A673 (cell line): ENCODE data around the gene NEIL1. TPM values are rescaled to one million over a fixed set of nuclear protein-coding genes. Genes with fewer than 3 reads are reported as not detected.
"Not testable (repeated sequence)": the region's sequence is repeated elsewhere in the genome, so short reads cannot be mapped to it uniquely, and the experiment has no call there.

Experiments
- BruUV-seq: library from RNA; stranded (reverse); fragments of 400-500 nt; replicated peaks from 2 replicates; lab custom pipeline; 2021; lab: Mats Ljungman, UMichigan
- CTCF ChIA-PET: fragments of 300-600 bp; sonication (Branson Sonifier 250); formaldehyde crosslinking; loops from one replicate; lab custom pipeline; 2022; ENCODE audit warnings: antibody characterized with exemption; lab: Charles Lee
- POLR2A ChIA-PET: fragments of 300-600 bp; sonication (Branson Sonifier 250); formaldehyde crosslinking; loops from one replicate; lab custom pipeline; 2022; ENCODE audit warnings: antibody characterized with exemption; ENCODE audit not compliant: low non-redundant PET; lab: Charles Lee
- DNase-seq: peaks from one replicate; pipeline ENCODE4 v3.0.0-alpha.2; 2015; ENCODE audit warnings: low spot score
- H3K27ac ChIP-seq: fragments of 200-600 bp; sonication (generic); 2 replicates; pipeline ENCODE4 v1.5.1; 2016; ENCODE audit warnings: mixed run types, low read depth, mild to moderate bottlenecking, mixed read lengths, antibody characterized with exemption, low read length; ENCODE audit not compliant: poor library complexity, severe bottlenecking
- H3K27me3 ChIP-seq: fragments of 200-600 bp; sonication (generic); replicated peaks from 2 replicates; pipeline ENCODE4 v1.6.1; 2017; ENCODE audit warnings: mixed run types, low read depth, mild to moderate bottlenecking, mixed read lengths, antibody characterized with exemption, low read length; ENCODE audit not compliant: insufficient read depth, poor library complexity
- H3K36me3 ChIP-seq: fragments of 200-600 bp; sonication (generic); 2 replicates; pipeline ENCODE4 v1.6.1; 2016; ENCODE audit warnings: mixed run types, mild to moderate bottlenecking, mixed read lengths, antibody characterized with exemption, low read length; ENCODE audit not compliant: insufficient read depth, poor library complexity, severe bottlenecking
- H3K4me1 ChIP-seq: fragments of 200-600 bp; sonication (generic); 2 replicates; pipeline ENCODE4 v1.6.1; 2017; ENCODE audit warnings: mixed run types, mild to moderate bottlenecking, mixed read lengths, antibody characterized with exemption, low read length; ENCODE audit not compliant: insufficient read depth, poor library complexity, severe bottlenecking
- H3K4me3 ChIP-seq: fragments of 200-600 bp; sonication (generic); 2 replicates; pipeline ENCODE4 v1.5.1; 2016; ENCODE audit warnings: low read depth, mixed run types, mild to moderate bottlenecking, mixed read lengths, low read length; ENCODE audit not compliant: poor library complexity, severe bottlenecking
- H3K9me3 ChIP-seq: fragments of 200-600 bp; sonication (generic); 2 replicates; pipeline ENCODE4 v1.6.1; 2016; ENCODE audit warnings: mixed run types, low read depth, mild to moderate bottlenecking, mixed read lengths, antibody characterized with exemption, low read length; ENCODE audit not compliant: poor library complexity, severe bottlenecking
- EZH2 ChIP-seq: fragments of 200-600 bp; sonication (generic); IDR thresholded peaks from 2 replicates; pipeline ENCODE4 v1.6.1; 2017; ENCODE audit warnings: borderline replicate concordance, low read depth, mild to moderate bottlenecking, mixed read lengths, antibody characterized with exemption, low read length; ENCODE audit not compliant: poor library complexity, severe bottlenecking
- intact Hi-C: fragments of 100-400 bp; cut with micrococcal nuclease; formaldehyde crosslinking; loops from one replicate; pipeline ENCODE4 v1.10.0; 2022; ENCODE audit not compliant: unreplicated experiment
- total RNA-seq: library from RNA; stranded (reverse); gene quantifications from 2 replicates; pipeline ENCODE4 v1.2.3, GENCODE V29; 2021
- TF ChIP-seq, protein P1 (sequence below): fragments of 300-800, 200-600 bp; sonication (generic); conservative IDR thresholded peaks from 2 replicates; pipeline ENCODE4 v1.5.1; 2017; ENCODE audit warnings: low read depth, mild to moderate bottlenecking, antibody characterized with exemption, low read length, moderate library complexity, mixed read lengths

NEIL1 gene
- total RNA-seq, 1 experiment from 2014 or later, result 3.8 TPM

DNA sequence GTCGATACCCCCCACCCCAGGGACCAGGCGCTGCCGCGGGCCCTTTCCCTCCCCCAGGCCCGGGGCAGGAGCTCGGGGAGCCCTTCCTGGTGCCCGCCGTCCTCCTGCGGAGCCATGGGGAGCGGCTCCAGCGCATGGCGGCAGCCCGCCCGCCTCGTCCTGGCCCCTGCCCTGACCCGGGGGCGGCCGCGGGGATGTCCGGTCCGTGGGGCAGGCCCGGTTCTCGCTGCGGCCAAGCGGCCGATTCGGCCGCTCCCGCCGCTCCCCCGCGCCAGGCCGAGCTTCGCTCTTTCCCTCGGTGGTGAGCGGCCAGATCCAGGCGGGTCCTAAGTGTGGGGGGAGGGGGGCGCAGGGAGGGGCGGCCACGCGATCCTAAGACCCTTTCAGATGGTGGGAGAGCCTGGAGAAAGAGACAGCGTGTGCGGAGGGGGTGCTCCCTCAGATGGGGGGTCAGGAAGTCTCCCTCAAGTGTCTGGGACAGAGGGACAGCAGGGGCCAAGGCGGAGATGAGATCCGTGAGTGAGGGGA lies 1.3 kb downstream of the NEIL1 start:
- H3K9me3 ChIP-seq, result no peaks in the 10 kb centered on the region
- BruUV-seq, result no TSS peak
- CTCF ChIA-PET, result no interaction called here
- H3K4me1 ChIP-seq, result peaks cover 6% of the 10 kb centered on the region
- peak overlapping the region; percentile 74 for H3K27ac ChIP-seq
- no peak for DNase-seq
- peak overlapping the region; percentile 94 for H3K4me3 ChIP-seq
- TF ChIP-seq, protein P1, sequence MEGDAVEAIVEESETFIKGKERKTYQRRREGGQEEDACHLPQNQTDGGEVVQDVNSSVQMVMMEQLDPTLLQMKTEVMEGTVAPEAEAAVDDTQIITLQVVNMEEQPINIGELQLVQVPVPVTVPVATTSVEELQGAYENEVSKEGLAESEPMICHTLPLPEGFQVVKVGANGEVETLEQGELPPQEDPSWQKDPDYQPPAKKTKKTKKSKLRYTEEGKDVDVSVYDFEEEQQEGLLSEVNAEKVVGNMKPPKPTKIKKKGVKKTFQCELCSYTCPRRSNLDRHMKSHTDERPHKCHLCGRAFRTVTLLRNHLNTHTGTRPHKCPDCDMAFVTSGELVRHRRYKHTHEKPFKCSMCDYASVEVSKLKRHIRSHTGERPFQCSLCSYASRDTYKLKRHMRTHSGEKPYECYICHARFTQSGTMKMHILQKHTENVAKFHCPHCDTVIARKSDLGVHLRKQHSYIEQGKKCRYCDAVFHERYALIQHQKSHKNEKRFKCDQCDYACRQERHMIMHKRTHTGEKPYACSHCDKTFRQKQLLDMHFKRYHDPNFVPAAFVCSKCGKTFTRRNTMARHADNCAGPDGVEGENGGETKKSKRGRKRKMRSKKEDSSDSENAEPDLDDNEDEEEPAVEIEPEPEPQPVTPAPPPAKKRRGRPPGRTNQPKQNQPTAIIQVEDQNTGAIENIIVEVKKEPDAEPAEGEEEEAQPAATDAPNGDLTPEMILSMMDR, result no peak
- TF ChIP-seq EZH2, result no peak
- POLR2A ChIA-PET, result interaction anchor here (0.6 kb wide), 1 partner anchor 18 kb away, joined by 7 read pairs; no protein-coding TSS in a partner anchor
- H3K27me3 ChIP-seq, result no peaks in the 10 kb centered on the region
- H3K36me3 ChIP-seq, result no peaks in the 10 kb centered on the region
- intact Hi-C loops, result no loop called here

DNA sequence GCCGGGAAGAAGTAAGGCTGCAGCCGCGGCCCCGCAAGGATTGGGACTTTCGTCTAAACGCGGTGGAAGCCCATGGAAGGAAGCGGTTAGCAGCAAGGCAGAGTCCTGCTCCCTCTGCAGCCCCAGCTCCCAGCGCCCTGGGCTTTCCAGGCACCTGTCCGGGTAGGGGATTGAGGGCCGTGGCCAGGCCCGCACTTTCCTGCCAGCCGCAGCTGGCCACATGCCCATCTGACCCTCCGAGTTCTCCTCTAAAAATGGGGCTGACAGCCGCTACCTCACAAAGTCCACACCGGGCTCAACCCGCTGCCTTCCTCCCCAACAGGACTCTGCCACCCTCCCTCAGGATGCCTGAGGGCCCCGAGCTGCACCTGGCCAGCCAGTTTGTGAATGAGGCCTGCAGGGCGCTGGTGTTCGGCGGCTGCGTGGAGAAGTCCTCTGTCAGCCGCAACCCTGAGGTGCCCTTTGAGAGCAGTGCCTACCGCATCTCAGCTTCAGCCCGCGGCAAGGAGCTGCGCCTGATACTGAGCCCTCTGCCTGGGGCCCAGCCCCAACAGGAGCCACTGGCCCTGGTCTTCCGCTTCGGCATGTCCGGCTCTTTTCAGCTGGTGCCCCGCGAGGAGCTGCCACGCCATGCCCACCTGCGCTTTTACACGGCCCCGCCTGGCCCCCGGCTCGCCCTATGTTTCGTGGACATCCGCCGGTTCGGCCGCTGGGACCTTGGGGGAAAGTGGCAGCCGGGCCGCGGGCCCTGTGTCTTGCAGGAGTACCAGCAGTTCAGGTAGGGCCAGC lies 1.9 kb downstream of the NEIL1 start:
- Histone ChIP-seq H3K4me1 (peaks cover 6% of the 10 kb centered on the region), H3K4me3 (peak overlapping the region; percentile 94), H3K9me3 (no peaks in the 10 kb centered on the region), H3K36me3 (no peaks in the 10 kb centered on the region), H3K27ac (peak overlapping the region; percentile 74), H3K27me3 (no peaks in the 10 kb centered on the region)
- ChIA-PET CTCF (no interaction called here), POLR2A (no interaction called here)
- DNase-seq, result peak; percentile 23
- intact Hi-C loops, result no loop called here
- no peak for TF ChIP-seq EZH2
- TF ChIP-seq, protein P1, result no peak
- BruUV-seq, result no TSS peak

DNA sequence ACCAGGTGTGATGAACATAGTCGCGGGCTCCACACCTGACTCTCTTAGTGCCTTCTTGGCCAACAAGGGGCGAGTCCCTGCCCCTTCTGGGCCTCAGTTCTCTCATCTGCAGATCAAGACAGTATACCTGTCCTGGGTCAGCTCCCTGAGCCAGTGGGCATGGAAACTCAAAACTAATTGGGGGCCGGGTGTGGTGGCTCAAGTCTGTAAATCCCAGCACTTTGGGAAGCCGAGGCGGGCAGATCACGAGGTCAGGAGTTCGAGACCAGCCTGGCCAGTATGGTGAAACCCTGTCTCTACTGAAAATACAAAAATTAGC lies 2.5 kb downstream of the NEIL1 start:
- H3K27ac ChIP-seq, H3K36me3 ChIP-seq, CTCF ChIA-PET, DNase-seq, H3K27me3 ChIP-seq, H3K4me3 ChIP-seq, POLR2A ChIA-PET, H3K4me1 ChIP-seq, BruUV-seq, intact Hi-C loops, H3K9me3 ChIP-seq: not testable (repeated sequence)
